Keratinocyte (primary cell): ENCODE data around the gene TNXB. TPM values are rescaled to one million over a fixed set of nuclear protein-coding genes. Genes with fewer than 3 reads are reported as not detected.

Experiments used
- DNase-seq: peaks from one replicate; pipeline ENCODE4 v3.0.0-alpha.2; 2011; ENCODE audit warnings: low read depth, missing footprints, low spot score
- FAIRE-seq: peaks from 2 replicates; lab custom pipeline; 2011; peaks lifted over from hg19 to GRCh38; lab: Jason Lieb, UNC
- H2AFZ ChIP-seq: 2 replicates; pipeline ENCODE4 v1.6.0; 2012; ENCODE audit warnings: low read length, control low read depth, inconsistent platforms; ENCODE audit not compliant: control insufficient read depth
- H3K27ac ChIP-seq: 2 replicates; pipeline ENCODE4 v1.5.1; 2011; ENCODE audit warnings: low read length; ENCODE audit not compliant: control insufficient read depth, insufficient read depth
- H3K27me3 ChIP-seq: 3 replicates; pipeline ENCODE4 v1.6.0; 2011; ENCODE audit warnings: low read length; ENCODE audit not compliant: control insufficient read depth, insufficient read depth; ENCODE audit errors: extremely low read depth
- H3K36me3 ChIP-seq, 2 experiments: 2 replicates in 1 of 2; 3 replicates in 1 of 2; pipeline ENCODE4 v1.5.1; 2011; ENCODE audit warnings: low read length in 2 of 2, mild to moderate bottlenecking in 1 of 2; ENCODE audit not compliant: control insufficient read depth in 2 of 2, insufficient read depth in 2 of 2; ENCODE audit errors: extremely low read depth in 1 of 2
- H3K4me1 ChIP-seq: 3 replicates; pipeline ENCODE4 v1.5.1; 2011; ENCODE audit warnings: low read length; ENCODE audit not compliant: control insufficient read depth, insufficient read depth; ENCODE audit errors: extremely low read depth
- H3K4me2 ChIP-seq: 3 replicates; pipeline ENCODE4 v1.6.0; 2011; ENCODE audit warnings: low read depth, low read length; ENCODE audit not compliant: control insufficient read depth, insufficient read depth; ENCODE audit errors: extremely low read depth
- H3K4me3 ChIP-seq, 3 experiments: fragments of 200-600 bp in 1 of 3; sonication (generic) in 1 of 3; 2 replicates in 2 of 3; 3 replicates in 1 of 3; pipeline ENCODE4 v1.5.1; 2011 to 2016; ENCODE audit warnings: low read length in 3 of 3, mild to moderate bottlenecking in 3 of 3, control low read depth in 2 of 3, inconsistent platforms in 1 of 3, low read depth in 1 of 3, mixed read lengths in 1 of 3, mixed run types in 1 of 3, moderate library complexity in 1 of 3; ENCODE audit not compliant: control insufficient read depth in 2 of 3, insufficient read depth in 2 of 3; ENCODE audit errors: extremely low read depth in 1 of 3
- H3K79me2 ChIP-seq: 2 replicates; pipeline ENCODE4 v1.6.0; 2012; ENCODE audit warnings: low read length; ENCODE audit not compliant: control insufficient read depth, insufficient read depth
- H3K9ac ChIP-seq: 3 replicates; pipeline ENCODE4 v1.6.0; 2011; ENCODE audit warnings: low read length; ENCODE audit not compliant: control insufficient read depth, insufficient read depth; ENCODE audit errors: extremely low read depth
- H3K9me1 ChIP-seq: 3 replicates; pipeline ENCODE4 v1.6.0; 2011; ENCODE audit warnings: low read length; ENCODE audit not compliant: control insufficient read depth, insufficient read depth; ENCODE audit errors: extremely low read depth
- H3K9me3 ChIP-seq: 2 replicates; pipeline ENCODE4 v1.5.1; 2012; ENCODE audit warnings: low read depth, low read length; ENCODE audit not compliant: control insufficient read depth
- H4K20me1 ChIP-seq: 3 replicates; pipeline ENCODE4 v1.6.0; 2011; ENCODE audit warnings: low read length; ENCODE audit not compliant: control insufficient read depth, insufficient read depth; ENCODE audit errors: extremely low read depth
- CTCF ChIP-seq, 3 experiments: IDR thresholded peaks in 1 of 3; conservative IDR thresholded peaks in 1 of 3; optimal IDR thresholded peaks in 1 of 3; 2 replicates in 2 of 3; 3 replicates in 1 of 3; pipeline versions ENCODE3 to v1.5.1; 2011; ENCODE audit warnings: low read length in 3 of 3, mild to moderate bottlenecking in 3 of 3, moderate library complexity in 2 of 3, control low read depth in 1 of 3, inconsistent platforms in 1 of 3; ENCODE audit not compliant: insufficient read depth in 2 of 3; ENCODE audit errors: extremely low read depth in 1 of 3
- EZH2 ChIP-seq: IDR thresholded peaks from one replicate; pipeline ENCODE4 v1.6.1; 2012; ENCODE audit warnings: inconsistent platforms, mild to moderate bottlenecking, low read length, moderate library complexity
- dilution Hi-C: fragments of 300-500 bp; cut with MboI; formaldehyde crosslinking; loops from one replicate; pipeline ENCODE4 v1.7.0; 2020; ENCODE audit warnings: low sequenced_read_pairs; ENCODE audit not compliant: extremely low pct_ligation_motif_present
- polyA plus RNA-seq, 5 experiments: library from polyadenylated mRNA; depleted of rRNA in 3 of 5; stranded (reverse) in 3 of 5; stranded (forward) in 1 of 5; unstranded in 1 of 5; fragments of >200 nt; gene quantifications; 1 replicate in 1 of 5; 2 replicates in 3 of 5; 3 replicates in 1 of 5; pipeline versions ENCODE4 v1.2.1 to v1.2.3, GENCODE V29; 2011 to 2012; ENCODE audit warnings: missing spikeins in 2 of 5, low read depth in 1 of 5, low replicate concordance in 1 of 5

Gene TNXB
- polyA plus RNA-seq, 1 donor (not counting 4 experiments of a cell fraction or from before 2014, with no cell fraction given) = 0.25 TPM

GRCh38 chr6:32097364-32097763, 11.8 kb downstream of the TNXB start:
- dilution Hi-C loops = no loop called here
- H3K79me2 ChIP-seq = no peaks in the 10 kb centered on the region
- H2AFZ ChIP-seq = no peak overlapping the region
- FAIRE-seq = no peak
- H3K4me1 ChIP-seq = peaks cover 5% of the 10 kb centered on the region
- H3K9me3 ChIP-seq = no peaks in the 10 kb centered on the region
- no peak overlapping the region for H3K27ac ChIP-seq
- DNase-seq = no peak
- peaks cover 35% of the 10 kb centered on the region for H3K27me3 ChIP-seq
- no peak overlapping the region for H3K4me3 ChIP-seq
- H3K9me1 ChIP-seq = no peaks in the 10 kb centered on the region
- no peaks in the 10 kb centered on the region for H4K20me1 ChIP-seq
- H3K4me2 ChIP-seq = no peak overlapping the region
- TF ChIP-seq EZH2 (no peak), CTCF (optimal IDR thresholded peaks at IDR 0.05 in 1 of 3, IDR thresholded peaks at IDR 0.05 in 1 of 3, conservative IDR thresholded peaks at IDR 0.05 in 1 of 3; ENCODE audit: extremely low read depth in 1 of 3, insufficient read depth in 2 of 3, low read length in 3 of 3) (no peak)
- no peak overlapping the region for H3K9ac ChIP-seq
- no peaks in the 10 kb centered on the region for H3K36me3 ChIP-seq

GRCh38 chr6:32096394-32097258, 12.5 kb downstream of the TNXB start:
- no peaks in the 10 kb centered on the region for H3K36me3 ChIP-seq
- no peaks in the 10 kb centered on the region for H3K9me3 ChIP-seq
- H2AFZ ChIP-seq = no peak overlapping the region
- peaks cover 5% of the 10 kb centered on the region for H3K4me1 ChIP-seq
- dilution Hi-C loops = no loop called here
- no peaks in the 10 kb centered on the region for H3K79me2 ChIP-seq
- peak; percentile 95 for TF ChIP-seq EZH2
- peak in 1 of 3 experiments; percentile 25 for TF ChIP-seq CTCF (optimal IDR thresholded peaks at IDR 0.05 in 1 of 3, IDR thresholded peaks at IDR 0.05 in 1 of 3, conservative IDR thresholded peaks at IDR 0.05 in 1 of 3; ENCODE audit: extremely low read depth in 1 of 3, insufficient read depth in 2 of 3, low read length in 3 of 3)
- no peak for FAIRE-seq
- no peak overlapping the region for H3K9ac ChIP-seq
- no peak for DNase-seq
- peaks cover 35% of the 10 kb centered on the region for H3K27me3 ChIP-seq
- H4K20me1 ChIP-seq = no peaks in the 10 kb centered on the region
- H3K4me2 ChIP-seq = peak overlapping the region; percentile 37
- no peak overlapping the region for H3K27ac ChIP-seq
- H3K9me1 ChIP-seq = no peaks in the 10 kb centered on the region
- peak overlapping the region in 1 of 3 experiments; percentile 17 for H3K4me3 ChIP-seq
